ENCODE measurements around the gene NHS.
A peak's percentile ranks its signal among the peaks of the same experiment; 100 is the strongest.

Gene NHS

DNA sequence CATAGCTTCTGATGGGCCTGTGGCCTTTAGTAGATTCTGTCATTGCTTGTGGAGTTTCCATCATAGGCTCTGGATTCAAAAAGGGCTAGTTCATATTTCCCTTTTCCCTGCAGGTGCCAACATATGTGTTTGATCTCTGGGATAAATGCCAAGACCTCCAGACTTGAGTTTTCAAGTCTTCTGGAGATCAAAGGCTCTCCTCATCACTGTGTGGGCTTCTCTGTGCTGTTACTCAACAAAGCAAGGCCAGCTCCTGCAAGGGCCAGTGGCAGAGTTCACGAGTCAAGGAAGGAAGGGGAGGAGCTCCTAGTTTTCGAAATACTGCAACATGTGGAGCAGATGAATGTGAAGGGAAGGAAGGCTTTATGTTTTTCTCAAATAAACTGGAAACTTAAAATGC lies 299.6 kb downstream of the NHS start:
- no peak for DNase-seq (ENCODE audit: low read depth, low spot score)

DNA sequence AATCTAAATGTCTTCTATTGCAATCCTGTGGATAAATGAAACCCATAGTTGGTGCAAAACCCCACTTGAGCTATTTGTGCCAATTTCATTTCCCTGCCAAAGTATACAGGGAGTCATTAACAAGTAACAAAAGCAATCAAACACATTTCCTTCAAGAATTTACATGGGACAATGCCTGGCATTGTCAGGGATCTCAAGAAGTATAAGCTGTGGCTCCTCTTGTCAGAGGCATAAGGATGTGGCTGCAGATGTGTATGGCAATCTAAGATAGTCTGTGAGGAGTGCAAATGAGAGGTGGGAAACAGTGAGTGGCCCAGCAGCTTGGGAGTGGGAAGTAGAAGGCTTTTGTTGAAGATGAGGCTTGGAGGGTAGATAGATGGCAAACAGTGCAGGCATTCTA lies 304.3 kb downstream of the NHS start:
- no peak for DNase-seq (ENCODE audit: low read depth, low spot score)

- no peak for DNase-seq (ENCODE audit: low read depth, low spot score)
Measured at GRCh38 chrX:17679820-17680219, 304.8 kb downstream of the NHS start.

DNA sequence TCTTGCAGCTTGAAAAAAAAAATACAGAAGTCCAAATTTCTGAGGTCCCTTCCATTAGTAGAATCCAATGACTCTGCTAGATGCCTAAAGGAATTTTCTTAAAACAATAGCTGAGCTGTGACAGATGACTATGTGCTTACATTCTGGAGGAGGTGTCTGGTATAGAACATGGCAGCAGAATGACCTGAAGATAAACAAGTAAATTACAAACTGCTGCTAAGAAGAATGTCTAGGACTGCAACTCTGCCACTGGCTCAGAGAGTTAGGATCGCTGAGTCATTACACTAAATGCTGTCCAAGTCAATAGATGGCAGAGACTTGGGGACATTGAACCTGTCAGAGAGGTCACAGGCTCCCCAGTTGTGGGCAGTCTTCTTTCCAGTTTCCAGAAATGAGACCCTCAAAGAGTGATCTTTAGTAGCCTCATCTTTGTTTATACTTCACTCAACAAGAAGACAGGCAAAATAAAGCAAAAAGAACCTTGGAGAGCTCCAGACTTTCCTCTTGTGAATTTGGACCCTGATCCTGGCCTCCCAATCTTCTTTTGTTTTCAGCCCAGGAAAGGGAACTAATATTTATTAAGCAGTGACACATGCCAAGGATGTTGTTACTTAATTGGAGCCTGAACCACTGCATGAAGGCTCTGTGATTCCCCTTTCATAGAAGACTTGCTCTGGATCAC lies 305.9 kb downstream of the NHS start:
- DNase-seq (ENCODE audit: low read depth, low spot score): no peak

DNA sequence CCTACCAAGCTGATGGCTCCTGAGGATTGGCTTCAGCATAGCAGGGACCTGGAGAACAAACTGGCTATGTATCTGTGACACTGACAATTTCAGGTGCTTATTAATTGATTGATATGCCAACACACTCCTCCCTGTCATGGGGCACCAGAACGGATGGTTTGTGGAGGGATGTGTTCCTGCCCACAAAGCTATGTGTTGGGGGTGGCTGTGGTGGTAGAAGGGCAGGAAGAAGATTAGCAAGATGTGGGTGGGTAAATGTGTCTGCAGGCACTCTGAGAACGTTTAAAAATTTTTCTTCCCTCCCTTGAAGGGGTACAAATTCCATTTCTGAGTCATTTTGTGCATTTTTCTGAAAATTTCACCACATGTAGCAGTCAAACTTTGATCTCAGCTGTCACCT lies 307.3 kb downstream of the NHS start:
- DNase-seq (ENCODE audit: low read depth, low spot score): no peak

DNA sequence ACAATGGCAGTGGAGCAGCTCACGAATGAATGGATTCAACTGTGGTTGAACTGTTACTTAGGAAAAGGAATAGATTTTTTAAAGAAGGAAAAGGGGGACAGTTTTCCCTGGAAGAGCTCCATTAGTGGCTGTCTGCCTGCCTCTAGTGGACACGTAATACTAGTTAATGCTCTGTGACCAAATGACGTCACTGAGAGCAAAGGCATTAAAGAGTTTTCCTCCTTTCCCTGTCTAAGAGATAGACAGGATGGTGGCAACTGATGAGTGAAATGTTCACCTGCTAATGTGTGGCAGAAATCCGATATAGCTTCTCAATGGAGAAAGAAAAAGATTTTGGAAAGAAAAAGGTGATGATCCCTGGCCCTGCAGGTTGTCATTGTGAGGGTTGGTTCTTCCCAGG lies 310.0 kb downstream of the NHS start:
- no peak for DNase-seq (ENCODE audit: low read depth, low spot score)

DNA sequence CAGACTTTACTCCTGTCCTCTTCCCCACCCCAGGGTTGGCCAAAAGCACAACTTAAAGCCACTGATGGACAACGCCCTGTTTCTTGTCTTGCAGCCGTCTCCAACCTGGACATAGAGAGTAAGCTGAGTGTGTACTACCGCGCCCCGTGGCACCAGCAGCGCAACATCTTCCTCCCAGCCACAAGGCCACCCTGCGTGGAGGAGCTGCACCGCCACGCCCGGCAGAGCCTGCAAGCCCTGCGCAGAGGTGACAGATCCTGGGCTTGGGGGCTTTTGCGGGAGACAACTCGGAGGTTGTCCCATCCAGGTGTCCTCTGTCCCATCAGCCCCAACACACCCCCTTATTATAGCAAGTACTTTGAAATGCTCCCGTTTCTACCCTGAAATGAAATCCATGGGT lies 312.6 kb downstream of the NHS start:
- no peak for DNase-seq (ENCODE audit: low read depth, low spot score)

GRCh38 chrX:17689971-17690409 lies 315.0 kb downstream of the NHS start:
- peak; percentile 49 for DNase-seq (ENCODE audit: low read depth, low spot score)

GRCh38 chrX:17692709-17693346 lies 317.8 kb downstream of the NHS start:
- no peak for DNase-seq (ENCODE audit: low read depth, low spot score)

DNA sequence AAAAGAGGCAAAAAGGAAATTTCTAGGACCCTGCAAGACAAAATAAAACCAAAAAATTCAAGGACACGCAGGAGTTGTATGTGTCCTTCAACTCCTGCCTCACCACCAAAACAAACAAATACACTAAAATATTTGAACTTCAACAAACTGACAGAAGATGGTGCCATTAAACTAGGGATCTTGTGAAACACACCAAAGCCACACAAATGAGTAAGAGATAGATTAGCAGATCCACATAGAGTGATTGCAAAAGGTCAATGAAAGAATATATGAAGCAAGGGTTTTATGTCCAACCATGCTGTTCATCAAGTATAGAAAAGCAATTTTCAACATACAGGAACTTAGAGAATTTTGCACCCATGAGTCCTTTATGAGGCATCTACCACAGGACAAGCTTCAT lies 322.2 kb downstream of the NHS start:
- no peak for DNase-seq (ENCODE audit: low read depth, low spot score)

DNA sequence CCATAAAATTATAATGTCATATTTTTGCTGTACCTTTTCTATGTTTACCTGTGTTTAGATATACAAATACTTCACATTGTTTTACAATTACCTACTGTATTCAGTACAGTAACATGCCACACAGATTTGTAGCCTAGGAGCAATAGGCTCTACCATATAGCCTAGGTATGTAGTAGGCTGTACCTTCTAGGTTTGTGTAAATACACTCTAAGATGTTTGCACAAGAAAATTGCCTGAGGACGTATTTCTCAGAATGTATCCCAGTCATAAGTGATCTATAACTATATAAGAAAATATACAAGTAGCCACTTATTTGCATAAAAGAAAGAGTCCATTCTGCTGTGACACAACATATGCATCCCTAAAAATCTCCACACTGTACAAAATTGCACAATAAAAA lies 326.0 kb downstream of the NHS start:
- no peak for DNase-seq (ENCODE audit: low read depth, low spot score)

- no peak for DNase-seq (ENCODE audit: low read depth, low spot score)
Measured at GRCh38 chrX:17703201-17703600, 328.2 kb downstream of the NHS start.

GRCh38 chrX:17705211-17705610 lies 330.2 kb downstream of the NHS start:
- DNase-seq (ENCODE audit: low read depth, low spot score): no peak

- DNase-seq (ENCODE audit: low read depth, low spot score): no peak
Measured at GRCh38 chrX:17706676-17707075, 331.7 kb downstream of the NHS start.

- DNase-seq (ENCODE audit: low read depth, low spot score): no peak
Measured at GRCh38 chrX:17707731-17708130, 332.7 kb downstream of the NHS start.

GRCh38 chrX:17710871-17711301 lies 335.9 kb downstream of the NHS start:
- DNase-seq (ENCODE audit: low read depth, low spot score): no peak

GRCh38 chrX:17713288-17713687 lies 338.3 kb downstream of the NHS start:
- no peak for DNase-seq (ENCODE audit: low read depth, low spot score)

DNA sequence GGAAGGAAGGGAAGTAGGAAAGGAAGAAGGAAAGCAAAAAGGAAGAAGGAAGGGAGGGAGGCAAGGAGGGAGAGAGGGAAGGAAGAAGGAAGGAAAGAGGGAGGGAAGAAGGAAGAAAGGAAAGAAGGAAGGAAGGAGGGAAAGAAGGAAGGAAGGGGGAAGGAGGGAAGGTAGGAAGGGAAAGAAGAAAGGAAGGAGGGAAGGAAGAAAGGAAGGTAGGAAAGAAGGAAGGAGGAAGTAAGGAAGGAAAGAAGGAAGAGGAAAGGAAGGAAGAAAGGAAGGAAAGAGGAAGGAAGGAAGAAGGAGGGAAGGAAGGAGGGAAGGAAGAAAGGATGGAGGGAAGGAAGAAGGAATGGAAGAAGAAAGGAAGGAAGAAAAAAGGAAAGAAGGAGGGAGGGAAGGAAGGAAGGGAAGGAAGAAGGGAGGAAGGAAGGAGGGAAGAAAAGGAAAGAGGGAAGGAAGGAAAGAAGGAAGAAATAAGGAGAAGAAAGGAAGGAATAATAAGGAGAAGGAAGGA lies 343.7 kb downstream of the NHS start:
- DNase-seq (ENCODE audit: low read depth, low spot score): no peak

GRCh38 chrX:17719711-17720110 lies 344.7 kb downstream of the NHS start:
- no peak for DNase-seq (ENCODE audit: low read depth, low spot score)

DNA sequence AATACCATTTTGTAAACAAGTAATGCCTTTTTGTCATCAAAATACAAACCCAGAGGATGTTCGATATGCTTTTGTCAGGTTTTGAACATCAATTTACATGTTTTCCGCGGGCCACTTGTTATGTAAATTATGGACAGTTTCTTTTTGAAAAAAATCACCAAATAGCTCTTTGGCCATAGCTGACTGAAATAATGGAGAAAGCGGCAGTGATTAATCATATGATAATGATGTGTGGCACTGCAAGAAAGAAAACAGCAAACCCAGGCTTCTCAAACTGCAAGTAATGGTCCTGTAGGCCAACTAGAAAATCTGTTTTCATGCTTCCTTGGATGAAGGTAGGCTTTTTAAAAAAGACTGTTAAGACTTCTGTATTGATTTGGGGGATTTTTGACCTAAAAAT lies 346.7 kb downstream of the NHS start:
- no peak for DNase-seq (ENCODE audit: low read depth, low spot score)

DNA sequence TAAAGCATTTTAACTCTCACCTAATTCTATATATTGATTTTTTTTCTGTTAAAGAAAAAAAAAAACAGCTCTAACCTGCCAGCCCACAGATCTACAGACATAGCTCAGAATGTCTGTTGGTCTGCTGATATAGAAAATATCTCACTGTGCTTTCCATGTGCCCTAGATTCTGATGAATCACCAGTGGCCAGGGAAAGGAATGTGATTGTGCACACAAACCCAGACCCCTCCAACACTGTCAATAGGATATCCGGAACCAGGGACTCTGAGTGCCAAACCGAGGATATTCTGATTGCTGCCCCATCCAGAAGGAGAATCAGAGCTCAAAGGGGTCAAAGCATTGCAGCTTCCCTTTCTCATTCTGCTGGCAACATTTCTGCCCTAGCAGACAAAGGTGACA lies 350.2 kb downstream of the NHS start:
- no peak for DNase-seq (ENCODE audit: low read depth, low spot score)

DNA sequence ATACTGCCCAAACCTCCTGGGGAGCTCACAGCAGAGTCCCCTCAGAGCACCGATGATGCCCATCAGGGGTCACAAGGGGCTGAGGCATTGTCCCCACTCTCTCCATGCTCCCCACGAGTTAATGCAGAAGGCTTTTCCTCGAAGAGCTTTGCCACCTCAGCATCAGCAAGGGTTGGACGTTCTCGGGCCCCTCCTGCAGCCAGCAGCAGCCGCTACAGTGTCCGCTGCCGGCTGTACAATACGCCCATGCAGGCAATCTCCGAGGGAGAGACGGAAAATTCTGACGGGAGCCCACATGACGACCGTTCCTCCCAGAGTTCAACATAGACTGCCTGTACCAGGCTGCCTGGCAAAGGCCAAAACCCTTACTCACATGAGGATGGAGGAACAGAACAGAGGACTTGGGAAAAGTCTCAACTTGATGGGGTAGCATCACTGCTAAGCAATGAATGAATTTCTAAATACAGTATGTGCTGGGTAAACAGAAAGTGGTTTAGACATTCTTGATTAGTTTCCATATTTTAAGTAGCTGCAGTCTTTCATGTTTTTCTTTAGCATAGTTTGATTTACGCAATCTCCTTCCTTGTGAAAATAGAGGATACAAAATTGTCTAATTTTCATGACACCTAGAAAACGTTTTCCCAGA lies 357.3 kb downstream of the NHS start:
- no peak for DNase-seq (ENCODE audit: low read depth, low spot score)

- DNase-seq (ENCODE audit: low read depth, low spot score): no peak
Measured at GRCh38 chrX:17735406-17735805, 360.4 kb downstream of the NHS start.
